ENCODE measurements around the gene LPAR1. TPM values are rescaled to one million over a fixed set of nuclear protein-coding genes. Genes with fewer than 3 reads are reported as not detected.

The LPAR1 gene
- total and polyA plus RNA-seq, 9 of the 15 experiments (the other 6 are each of a cell fraction or from before 2014, with no cell fraction given): 0.13 TPM; not detected in 8

DNA sequence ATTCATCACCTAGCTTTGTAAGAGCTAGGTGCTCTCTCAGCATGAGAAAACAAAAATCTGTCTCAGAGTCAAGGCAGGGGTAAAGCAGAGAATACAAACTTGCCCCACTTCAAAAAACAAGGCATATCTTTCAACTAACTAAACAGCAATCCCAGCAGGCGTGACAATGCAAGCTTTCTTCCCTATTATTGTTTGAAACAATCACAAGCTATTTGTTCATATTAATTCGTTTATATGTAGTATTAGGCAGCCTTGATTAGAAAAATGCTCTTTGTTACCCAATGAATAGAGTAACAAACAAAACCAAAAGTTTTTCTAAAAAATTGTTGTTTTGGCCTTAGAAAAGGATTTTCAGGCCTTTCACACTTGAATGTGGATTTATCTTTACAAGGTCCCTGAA, 71.1 kb downstream of the LPAR1 start:
- ChIA-PET POLR2A (no interaction called here), CTCF (ENCODE audit: low intra/inter-chr PET ratio) (no interaction called here)
- Histone ChIP-seq H3K27ac (ENCODE audit: extremely low read depth, low read depth, low read length) (no peak overlapping the region), H4K20me1 (replicated peaks; ENCODE audit: control insufficient read depth, insufficient read depth, low read length) (no peaks in the 10 kb centered on the region), H3K79me2 (ENCODE audit: control insufficient read depth, insufficient read depth, low read length) (no peaks in the 10 kb centered on the region), H3K4me3 (no peak overlapping the region), H3K9me1 (ENCODE audit: control insufficient read depth, insufficient read depth, low read length) (no peaks in the 10 kb centered on the region), H3K4me1 (replicated peaks in 1 of 2; ENCODE audit: control insufficient read depth in 2 of 2, insufficient read depth in 2 of 2, low read length in 2 of 2) (no peaks in the 10 kb centered on the region), H3K9me3 (replicated peaks; ENCODE audit: control insufficient read depth, insufficient read depth, low read depth, low read length) (no peaks in the 10 kb centered on the region; the same call in 1 of the 2 replicates), H3K36me3 (ENCODE audit: control insufficient read depth, insufficient read depth, low read length) (no peaks in the 10 kb centered on the region), H2AFZ (ENCODE audit: low read depth, low read length) (no peak overlapping the region), H3K9ac (ENCODE audit: insufficient read depth in 1 of 2, low read depth in 2 of 2, low read length in 2 of 2) (no peak overlapping the region), H3K27me3 (ENCODE audit: control insufficient read depth in 2 of 2, insufficient read depth in 2 of 2, low read length in 2 of 2) (no peaks in the 10 kb centered on the region), H3K4me2 (ENCODE audit: insufficient read depth, low read length) (no peak overlapping the region)
- DNase-seq (ENCODE audit: extremely low read depth in 1 of 4, low spot score in 3 of 4) (no peak), ATAC-seq (no peak), FAIRE-seq (no peak)
- no TSS peak for BruUV-seq (replicated peaks)
- intact Hi-C loops (cut with micrococcal nuclease) (no loop called here), in situ Hi-C loops (cut with MboI) (no loop called here)
- 2% methylated on average over 2 of the region's 2 CpGs for WGBS (ENCODE audit: insufficient coverage, low coverage, missing lambda C conversion rate)
- TF ChIP-seq JUN (IDR thresholded peaks at IDR 0.05; ENCODE audit: borderline replicate concordance, low read depth, low read length) (no peak), JUN (CRISPR knock-in tag; IDR thresholded peaks at IDR 0.05; ENCODE audit: borderline replicate concordance) (no peak), KAT2B (IDR thresholded peaks at IDR 0.05; ENCODE audit: low read depth, low read length) (no peak), NFYB (IDR thresholded peaks at IDR 0.05; ENCODE audit: extremely low read depth, insufficient read length) (no peak), NR2C1 (IDR thresholded peaks at IDR 0.05) (no peak), NR2C1 (tag; IDR thresholded peaks at IDR 0.05) (no peak), NCOA6 (IDR thresholded peaks at IDR 0.05) (no peak)
- TF ChIP-seq, protein P1, sequence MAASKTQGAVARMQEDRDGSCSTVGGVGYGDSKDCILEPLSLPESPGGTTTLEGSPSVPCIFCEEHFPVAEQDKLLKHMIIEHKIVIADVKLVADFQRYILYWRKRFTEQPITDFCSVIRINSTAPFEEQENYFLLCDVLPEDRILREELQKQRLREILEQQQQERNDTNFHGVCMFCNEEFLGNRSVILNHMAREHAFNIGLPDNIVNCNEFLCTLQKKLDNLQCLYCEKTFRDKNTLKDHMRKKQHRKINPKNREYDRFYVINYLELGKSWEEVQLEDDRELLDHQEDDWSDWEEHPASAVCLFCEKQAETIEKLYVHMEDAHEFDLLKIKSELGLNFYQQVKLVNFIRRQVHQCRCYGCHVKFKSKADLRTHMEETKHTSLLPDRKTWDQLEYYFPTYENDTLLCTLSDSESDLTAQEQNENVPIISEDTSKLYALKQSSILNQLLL (CRISPR knock-in tag; IDR thresholded peaks at IDR 0.05; ENCODE audit: borderline replicate concordance): no peak

All from K562 (cell line).